GM12878 (cell line): ENCODE results near the gene OMP. TPM values are rescaled to one million over a fixed set of nuclear protein-coding genes. Genes with fewer than 3 reads are reported as not detected.

Source experiments
- ATAC-seq: fragments of 200-7000 bp; cut with Tn5 transposase; 3 replicates; pipeline ENCODE4 v1.9.1; 2020; ENCODE audit warnings: mild to moderate bottlenecking, moderate library complexity
- BruUV-seq: library from RNA; stranded (reverse); fragments of 400-500 nt; replicated peaks from 2 replicates; lab custom pipeline; 2021; lab: Mats Ljungman, UMichigan
- CTCF ChIA-PET: fragments of 300-600 bp; sonication (Branson Sonifier 250); formaldehyde crosslinking; extraction: SDS; loops from one replicate; lab custom pipeline; 2021; ENCODE audit warnings: inconsistent platforms; lab: Yijun Ruan, JAX
- POLR2A ChIA-PET: fragments of 350-600 bp; formaldehyde crosslinking; extraction: SDS; loops from one replicate; lab custom pipeline; 2021; ENCODE audit warnings: inconsistent platforms; lab: Charles Lee
- RAD21 ChIA-PET: fragments of 300-600 bp; sonication (Branson Sonifier 250); formaldehyde crosslinking; loops from one replicate; lab custom pipeline; 2023; ENCODE audit warnings: antibody characterized with exemption; ENCODE audit not compliant: unreplicated experiment; lab: Charles Lee
- SMC1A ChIA-PET: fragments of 300-600 bp; sonication (Branson Sonifier 250); formaldehyde crosslinking; loops from one replicate; lab custom pipeline; 2023; ENCODE audit not compliant: unreplicated experiment, uncharacterized antibody; lab: Charles Lee
- DNase-seq: peaks from one replicate; pipeline ENCODE4 v3.0.0-alpha.2; 2011; ENCODE audit warnings: low read depth, low spot score
- FAIRE-seq: peaks from 3 replicates; lab custom pipeline; 2011; peaks lifted over from hg19 to GRCh38; lab: Jason Lieb, UNC
- H2AFZ ChIP-seq: 2 replicates; pipeline ENCODE4 v1.6.0; 2011; ENCODE audit warnings: low read depth, low read length, control low read depth; ENCODE audit not compliant: control insufficient read depth
- H3K27ac ChIP-seq: 2 replicates; pipeline ENCODE4 v1.5.1; 2011; ENCODE audit warnings: control low read depth; ENCODE audit not compliant: control insufficient read depth, insufficient read depth
- H3K27me3 ChIP-seq, 2 experiments: replicated peaks in 1 of 2; 2 replicates each; pipeline versions ENCODE4 v1.6.0 to v1.6.1; 2011; ENCODE audit warnings: low read length in 1 of 2; ENCODE audit not compliant: control insufficient read depth in 2 of 2, insufficient read depth in 2 of 2
- H3K36me3 ChIP-seq, 2 experiments: 2 replicates each; pipeline ENCODE4 v1.5.1; 2011; ENCODE audit warnings: low read length in 1 of 2; ENCODE audit not compliant: control insufficient read depth in 2 of 2, insufficient read depth in 2 of 2
- H3K4me1 ChIP-seq: 2 replicates; pipeline ENCODE4 v1.6.1; 2011; ENCODE audit warnings: mild to moderate bottlenecking, low read length, moderate library complexity, mixed read lengths; ENCODE audit not compliant: control insufficient read depth, insufficient read depth
- H3K4me2 ChIP-seq: 2 replicates; pipeline ENCODE4 v1.6.0; 2011; ENCODE audit warnings: control low read depth; ENCODE audit not compliant: control insufficient read depth, insufficient read depth
- H3K4me3 ChIP-seq: fragments of 200-600 bp; sonication (generic); 2 replicates; pipeline ENCODE4 v1.5.1; 2016
- H3K79me2 ChIP-seq: 2 replicates; pipeline ENCODE4 v1.6.0; 2011; ENCODE audit warnings: low read length; ENCODE audit not compliant: control insufficient read depth, insufficient read depth
- H3K9ac ChIP-seq: 2 replicates; pipeline ENCODE4 v1.8.0; 2011; ENCODE audit warnings: low read length, control low read depth, mixed read lengths; ENCODE audit not compliant: control insufficient read depth, insufficient read depth
- H3K9me3 ChIP-seq: replicated peaks from 3 replicates; pipeline ENCODE4 v1.5.1; 2011; ENCODE audit warnings: mild to moderate bottlenecking, low read length; ENCODE audit not compliant: control insufficient read depth, insufficient read depth
- H4K20me1 ChIP-seq: 2 replicates; pipeline ENCODE4 v1.6.0; 2011; ENCODE audit not compliant: control insufficient read depth, insufficient read depth
- CBX5 ChIP-seq: sonication (generic); IDR thresholded peaks from 2 replicates; pipeline ENCODE4 v1.6.1; 2016; ENCODE audit warnings: low read depth, moderate library complexity, mild to moderate bottlenecking, inconsistent platforms
- CREM ChIP-seq: IDR thresholded peaks from 2 replicates; pipeline ENCODE4 v1.6.1; 2014; ENCODE audit warnings: antibody characterized with exemption, low read depth
- EGR1 ChIP-seq, 2 experiments: IDR thresholded peaks; 1 replicate in 1 of 2; 2 replicates in 1 of 2; pipeline ENCODE4 v1.6.1; 2011 to 2012; ENCODE audit warnings: low read depth in 2 of 2, low read length in 2 of 2, borderline replicate concordance in 1 of 2, mild to moderate bottlenecking in 1 of 2, moderate library complexity in 1 of 2
- IRF3 ChIP-seq: fragments of 450-650 bp; IDR thresholded peaks from 2 replicates; pipeline ENCODE4 v1.6.1; 2014; ENCODE audit warnings: mild to moderate bottlenecking
- NR2C2 ChIP-seq: IDR thresholded peaks from 2 replicates; pipeline ENCODE4 v1.6.1; 2011; ENCODE audit warnings: borderline replicate concordance, low read depth; ENCODE audit not compliant: control insufficient read depth, insufficient read length
- PAX8 ChIP-seq: fragments of 450-650 bp; IDR thresholded peaks from 2 replicates; pipeline ENCODE4 v1.6.1; 2017; ENCODE audit warnings: mild to moderate bottlenecking, moderate library complexity
- PKNOX1 ChIP-seq: fragments of 450-650 bp; IDR thresholded peaks from 2 replicates; pipeline ENCODE4 v1.6.1; 2016; ENCODE audit warnings: mild to moderate bottlenecking
- RAD21 ChIP-seq: IDR thresholded peaks from 2 replicates; pipeline ENCODE4 v1.6.1; 2011; ENCODE audit warnings: mild to moderate bottlenecking, low read depth, low read length, moderate library complexity; ENCODE audit not compliant: insufficient read depth
- SMARCA5 ChIP-seq: fragments of 450-650 bp; IDR thresholded peaks from 2 replicates; pipeline ENCODE4 v1.6.1; 2017; ENCODE audit warnings: mild to moderate bottlenecking
- SREBF1 ChIP-seq: IDR thresholded peaks from 2 replicates; pipeline ENCODE4 v1.6.1; 2012; ENCODE audit warnings: mild to moderate bottlenecking, low read length
- SREBF2 ChIP-seq: IDR thresholded peaks from 2 replicates; pipeline ENCODE4 v1.6.1; 2012; ENCODE audit warnings: mild to moderate bottlenecking, low read length
- TAF1 ChIP-seq: IDR thresholded peaks from 2 replicates; pipeline ENCODE4 v1.6.1; 2011; ENCODE audit warnings: mild to moderate bottlenecking, low read depth, low read length, borderline replicate concordance
- TBL1XR1 ChIP-seq: IDR thresholded peaks from 2 replicates; pipeline ENCODE4 v1.6.1; 2012; ENCODE audit warnings: low read depth, low read length, improper control_type of control experiment
- USF2 ChIP-seq: IDR thresholded peaks from 2 replicates; pipeline ENCODE4 v1.6.1; 2011; ENCODE audit warnings: low read depth, low read length, improper control_type of control experiment, borderline replicate concordance
- ZZZ3 ChIP-seq: IDR thresholded peaks from 2 replicates; pipeline ENCODE4 v1.6.1; 2011; ENCODE audit warnings: low read depth; ENCODE audit not compliant: control insufficient read depth, insufficient read length
- WGBS: methylation state at CpG from one replicate; pipeline ENCODE4 v1.1.6; 2016; ENCODE audit warnings: low lambda C conversion rate; ENCODE audit not compliant: insufficient replicate concordance, insufficient coverage; ENCODE audit errors: missing lambda C conversion rate; 5-methylcytosine and 5-hydroxymethylcytosine counted together
- in situ Hi-C: fragments of 300-500 bp; cut with MboI; formaldehyde crosslinking; loops from 9 replicates; pipeline ENCODE4 v1.14.3; 2018; ENCODE audit warnings: mixed read lengths
- intact Hi-C: fragments of 100-400 bp; cut with micrococcal nuclease; formaldehyde crosslinking; loops from one replicate; pipeline ENCODE4 v1.14.2; 2022; ENCODE audit not compliant: unreplicated experiment
- polyA plus RNA-seq, 11 experiments: library from polyadenylated mRNA; depleted of rRNA in 4 of 11; unstranded in 6 of 11; stranded (reverse) in 5 of 11; fragments of >200 nt; fragmentation: Nextera tagmentation in 4 of 11; fragmentation: Illumina TruSeq in 1 of 11; extraction: Ambion mirVana in 4 of 11; extraction: Trizol in 1 of 11; gene quantifications; 1 replicate in 1 of 11; 2 replicates in 10 of 11; pipeline versions ENCODE4 v1.2.1 to v1.2.3, GENCODE V29; 2011 to 2016; ENCODE audit warnings: inconsistent platforms in 2 of 11, missing spikeins in 2 of 11, low read depth in 1 of 11
- total RNA-seq, 4 experiments: library from RNA; depleted of rRNA in 3 of 4; stranded (reverse); fragments of >200 nt in 3 of 4; fragmentation: Illumina TruSeq in 1 of 4; extraction: Trizol in 1 of 4; gene quantifications; 2 replicates each; pipeline versions ENCODE4 v1.2.1 to v1.2.3, GENCODE V29; 2013 to 2021
- TF ChIP-seq, protein P1 (sequence below): IDR thresholded peaks from 2 replicates; pipeline ENCODE4 v1.6.1; 2012; ENCODE audit warnings: low read depth, low read length, improper control_type of control experiment
- TF ChIP-seq, protein P2 (sequence below): IDR thresholded peaks from 2 replicates; pipeline ENCODE4 v1.6.1; 2012; ENCODE audit warnings: mild to moderate bottlenecking, low read depth, low read length

The OMP gene
- total and polyA plus RNA-seq, 10 of the 15 experiments (the other 5 are each of a cell fraction or from before 2014, with no cell fraction given), result not detected

DNA sequence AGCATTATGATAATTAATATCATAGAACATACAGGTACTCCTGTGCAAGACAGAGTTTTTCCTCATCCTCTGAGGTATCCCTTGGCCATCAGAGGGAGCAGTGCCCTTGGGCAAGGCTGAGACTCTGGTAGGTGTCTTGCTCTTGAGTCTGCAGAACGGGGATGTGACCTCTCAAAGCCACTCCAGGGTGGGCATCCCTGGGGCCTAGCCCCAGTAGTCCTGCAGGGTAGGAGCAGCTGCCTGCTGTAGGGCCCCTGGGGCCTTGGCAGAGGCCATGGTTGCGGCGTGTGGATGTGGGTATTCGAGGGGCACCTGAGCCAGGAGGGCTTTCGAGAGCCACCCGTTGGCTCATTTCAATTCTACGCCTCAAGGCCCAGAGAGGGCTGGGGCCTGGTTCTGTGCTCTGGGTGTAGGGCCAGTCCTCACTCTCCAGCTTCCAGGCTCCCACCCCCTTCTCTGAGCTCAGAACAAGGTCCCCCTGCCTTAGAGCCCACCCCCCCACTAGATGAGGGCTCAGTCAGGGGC lies 7.7 kb upstream of the OMP start:
- H3K9ac ChIP-seq, result no peak overlapping the region
- 25% methylated on average over 7 of the region's 7 CpGs for WGBS
- ChIA-PET RAD21 (no interaction called here), CTCF (interaction anchor here (0.9 to 3.0 kb wide), 4 partner anchors 19 to 175 kb away, joined by 3 to 12 read pairs (median 6); no protein-coding TSS in a partner anchor)
- DNase-seq, result no peak
- H3K4me2 ChIP-seq, result no peak overlapping the region
- no peaks in the 10 kb centered on the region for H3K4me1 ChIP-seq
- no TSS peak for BruUV-seq
- H4K20me1 ChIP-seq, result no peaks in the 10 kb centered on the region
- no peak overlapping the region for H3K4me3 ChIP-seq
- FAIRE-seq, result no peak
- H3K9me3 ChIP-seq, result no peaks in the 10 kb centered on the region
- no peaks in the 10 kb centered on the region for H3K27me3 ChIP-seq
- in situ Hi-C loops, result loop anchor here (5.0 kb wide), 1 partner anchor 48 kb away; no protein-coding TSS in a partner anchor
- TF ChIP-seq IRF3 (no peak), SREBF1 (no peak), RAD21 (no peak), TBL1XR1 (no peak), TAF1 (no peak), ZZZ3 (no peak), SREBF2 (no peak), PKNOX1 (no peak), EGR1 (IDR thresholded peaks at IDR 0.05; ENCODE audit: borderline replicate concordance in 1 of 2, low read depth in 2 of 2, low read length in 2 of 2) (no peak), PAX8 (no peak), USF2 (no peak), SMARCA5 (no peak), CBX5 (no peak), NR2C2 (no peak), CREM (no peak)
- TF ChIP-seq, protein P1, sequence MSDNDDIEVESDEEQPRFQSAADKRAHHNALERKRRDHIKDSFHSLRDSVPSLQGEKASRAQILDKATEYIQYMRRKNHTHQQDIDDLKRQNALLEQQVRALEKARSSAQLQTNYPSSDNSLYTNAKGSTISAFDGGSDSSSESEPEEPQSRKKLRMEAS, result no peak
- TF ChIP-seq, protein P2, sequence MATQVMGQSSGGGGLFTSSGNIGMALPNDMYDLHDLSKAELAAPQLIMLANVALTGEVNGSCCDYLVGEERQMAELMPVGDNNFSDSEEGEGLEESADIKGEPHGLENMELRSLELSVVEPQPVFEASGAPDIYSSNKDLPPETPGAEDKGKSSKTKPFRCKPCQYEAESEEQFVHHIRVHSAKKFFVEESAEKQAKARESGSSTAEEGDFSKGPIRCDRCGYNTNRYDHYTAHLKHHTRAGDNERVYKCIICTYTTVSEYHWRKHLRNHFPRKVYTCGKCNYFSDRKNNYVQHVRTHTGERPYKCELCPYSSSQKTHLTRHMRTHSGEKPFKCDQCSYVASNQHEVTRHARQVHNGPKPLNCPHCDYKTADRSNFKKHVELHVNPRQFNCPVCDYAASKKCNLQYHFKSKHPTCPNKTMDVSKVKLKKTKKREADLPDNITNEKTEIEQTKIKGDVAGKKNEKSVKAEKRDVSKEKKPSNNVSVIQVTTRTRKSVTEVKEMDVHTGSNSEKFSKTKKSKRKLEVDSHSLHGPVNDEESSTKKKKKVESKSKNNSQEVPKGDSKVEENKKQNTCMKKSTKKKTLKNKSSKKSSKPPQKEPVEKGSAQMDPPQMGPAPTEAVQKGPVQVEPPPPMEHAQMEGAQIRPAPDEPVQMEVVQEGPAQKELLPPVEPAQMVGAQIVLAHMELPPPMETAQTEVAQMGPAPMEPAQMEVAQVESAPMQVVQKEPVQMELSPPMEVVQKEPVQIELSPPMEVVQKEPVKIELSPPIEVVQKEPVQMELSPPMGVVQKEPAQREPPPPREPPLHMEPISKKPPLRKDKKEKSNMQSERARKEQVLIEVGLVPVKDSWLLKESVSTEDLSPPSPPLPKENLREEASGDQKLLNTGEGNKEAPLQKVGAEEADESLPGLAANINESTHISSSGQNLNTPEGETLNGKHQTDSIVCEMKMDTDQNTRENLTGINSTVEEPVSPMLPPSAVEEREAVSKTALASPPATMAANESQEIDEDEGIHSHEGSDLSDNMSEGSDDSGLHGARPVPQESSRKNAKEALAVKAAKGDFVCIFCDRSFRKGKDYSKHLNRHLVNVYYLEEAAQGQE, result no peak
- TF ChIP-seq, all 136 proteins: peak for 0
- no peak for ATAC-seq
- SMC1A ChIA-PET, result no interaction called here
- intact Hi-C loops, result no loop called here
- Histone ChIP-seq H3K79me2 (no peaks in the 10 kb centered on the region), H2AFZ (no peak overlapping the region), H3K27ac (no peak overlapping the region), H3K36me3 (no peaks in the 10 kb centered on the region)
- POLR2A ChIA-PET, result no interaction called here
